ENCODE measurements around the gene POU2AF2. TPM values are rescaled to one million over a fixed set of nuclear protein-coding genes. Genes with fewer than 3 reads are reported as not detected.
"Not testable (repeated sequence)": the region's sequence is repeated elsewhere in the genome, so short reads cannot be mapped to it uniquely, and the experiment has no call there.

The POU2AF2 gene
- total and polyA plus RNA-seq, 5 donors from 2014 or later, result not detected

DNA sequence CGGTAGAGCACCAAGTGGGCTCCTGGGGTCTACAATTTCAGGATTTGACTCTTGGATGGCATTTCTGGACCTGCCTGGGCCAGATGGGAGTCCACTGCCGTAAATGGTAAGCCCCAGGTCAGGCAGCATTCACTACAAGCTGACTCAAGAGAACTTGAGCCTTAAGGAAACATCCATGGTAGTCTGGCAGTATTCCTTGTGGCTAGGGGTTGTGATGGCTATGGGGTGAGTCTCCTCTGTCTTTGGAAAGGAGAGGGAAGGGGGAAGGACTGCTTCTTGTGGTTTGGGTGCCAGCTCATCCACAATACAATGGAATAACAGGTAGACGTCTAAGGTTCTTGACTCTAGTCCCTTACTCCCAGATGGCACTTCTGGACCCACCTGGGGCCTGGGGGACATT lies 32.3 kb upstream of the POU2AF2 start:
- no peak overlapping the region for H3K4me3 Mint-ChIP-seq
- Histone ChIP-seq H3K9me3 (ENCODE audit: control insufficient read depth in 2 of 2, low read length in 2 of 2) (no peaks in the 10 kb centered on the region), H3K27me3 (ENCODE audit: control insufficient read depth, insufficient read depth, low read length) (no peaks in the 10 kb centered on the region), H3K36me3 (ENCODE audit: control insufficient read depth, insufficient read depth, low read length) (no peaks in the 10 kb centered on the region), H3K27ac (ENCODE audit: insufficient read depth, low read length, poor library complexity, severe bottlenecking) (no peak overlapping the region), H3K4me3 (ENCODE audit: low read depth, low read length) (no peak overlapping the region), H3K4me1 (ENCODE audit: control insufficient read depth, insufficient read depth, low read length, poor library complexity, severe bottlenecking) (no peaks in the 10 kb centered on the region)
- no peaks in the 10 kb centered on the region for H3K9me3 Mint-ChIP-seq
- H3K4me1 Mint-ChIP-seq, result no peaks in the 10 kb centered on the region
- no peak overlapping the region for H3K27ac Mint-ChIP-seq
- H3K27me3 Mint-ChIP-seq, result peaks cover 28% of the 10 kb centered on the region
- ATAC-seq (ENCODE audit: low read depth in 2 of 2) (no peak), DNase-seq (no peak)
- no peaks in the 10 kb centered on the region for H3K36me3 Mint-ChIP-seq

GRCh38 chr11:111220721-111221120 lies 24.8 kb upstream of the POU2AF2 start:
- Mint-ChIP-seq H3K4me3 (no peak overlapping the region), H3K27me3 (peaks cover 56% of the 10 kb centered on the region), H3K36me3 (no peaks in the 10 kb centered on the region), H3K4me1 (peaks cover 0 to 12% (median 9%) of the 10 kb centered on the region in 4 donors), H3K9me3 (peaks cover 0 to 5% (median 0%) of the 10 kb centered on the region in 7 donors), H3K27ac (no peak overlapping the region)
- H3K4me1 ChIP-seq (ENCODE audit: control insufficient read depth, insufficient read depth, low read length, poor library complexity, severe bottlenecking), result no peaks in the 10 kb centered on the region
- no peak for DNase-seq
- H3K9me3 ChIP-seq (ENCODE audit: control insufficient read depth in 2 of 2, low read length in 2 of 2), result no peaks in the 10 kb centered on the region
- no peaks in the 10 kb centered on the region for H3K36me3 ChIP-seq (ENCODE audit: control insufficient read depth, insufficient read depth, low read length)
- no peak overlapping the region for H3K27ac ChIP-seq (ENCODE audit: insufficient read depth, low read length, poor library complexity, severe bottlenecking)
- ATAC-seq (ENCODE audit: low read depth in 2 of 2), result no peak
- peaks cover 4% of the 10 kb centered on the region for H3K27me3 ChIP-seq (ENCODE audit: control insufficient read depth, insufficient read depth, low read length)
- H3K4me3 ChIP-seq (ENCODE audit: low read depth, low read length), result no peak overlapping the region

GRCh38 chr11:111221208-111221607 lies 24.3 kb upstream of the POU2AF2 start:
- peaks cover 0 to 12% (median 9%) of the 10 kb centered on the region in 4 donors for H3K4me1 Mint-ChIP-seq
- H3K27me3 Mint-ChIP-seq, result peaks cover 56% of the 10 kb centered on the region
- ATAC-seq (ENCODE audit: low read depth in 2 of 2) (no peak), DNase-seq (no peak)
- H3K27ac Mint-ChIP-seq, result no peak overlapping the region
- no peak overlapping the region for H3K4me3 Mint-ChIP-seq
- peaks cover 4% of the 10 kb centered on the region for H3K27me3 ChIP-seq (ENCODE audit: control insufficient read depth, insufficient read depth, low read length)
- no peak overlapping the region for H3K27ac ChIP-seq (ENCODE audit: insufficient read depth, low read length, poor library complexity, severe bottlenecking)
- H3K9me3 Mint-ChIP-seq, result peaks cover 0 to 5% (median 0%) of the 10 kb centered on the region in 7 donors
- no peaks in the 10 kb centered on the region for H3K36me3 ChIP-seq (ENCODE audit: control insufficient read depth, insufficient read depth, low read length)
- no peaks in the 10 kb centered on the region for H3K4me1 ChIP-seq (ENCODE audit: control insufficient read depth, insufficient read depth, low read length, poor library complexity, severe bottlenecking)
- no peaks in the 10 kb centered on the region for H3K36me3 Mint-ChIP-seq
- no peaks in the 10 kb centered on the region for H3K9me3 ChIP-seq (ENCODE audit: control insufficient read depth in 2 of 2, low read length in 2 of 2)
- H3K4me3 ChIP-seq (ENCODE audit: low read depth, low read length), result no peak overlapping the region

GRCh38 chr11:111221936-111222335 lies 23.6 kb upstream of the POU2AF2 start:
- H3K9me3 Mint-ChIP-seq; H3K4me3 ChIP-seq (ENCODE audit: low read depth, low read length); H3K27me3 ChIP-seq (ENCODE audit: control insufficient read depth, insufficient read depth, low read length); H3K4me1 ChIP-seq (ENCODE audit: control insufficient read depth, insufficient read depth, low read length, poor library complexity, severe bottlenecking); H3K4me3 Mint-ChIP-seq; H3K27ac ChIP-seq (ENCODE audit: insufficient read depth, low read length, poor library complexity, severe bottlenecking); ATAC-seq (ENCODE audit: low read depth in 2 of 2); H3K9me3 ChIP-seq (ENCODE audit: control insufficient read depth in 2 of 2, low read length in 2 of 2); H3K36me3 ChIP-seq (ENCODE audit: control insufficient read depth, insufficient read depth, low read length); H3K27ac Mint-ChIP-seq; DNase-seq; H3K36me3 Mint-ChIP-seq: not testable (repeated sequence)
- peaks cover 56% of the 10 kb centered on the region for H3K27me3 Mint-ChIP-seq
- peaks cover 0 to 12% (median 9%) of the 10 kb centered on the region in 4 donors for H3K4me1 Mint-ChIP-seq

GRCh38 chr11:111222821-111223455 lies 22.6 kb upstream of the POU2AF2 start:
- not testable (repeated sequence) for H3K36me3 ChIP-seq (ENCODE audit: control insufficient read depth, insufficient read depth, low read length); H3K27ac Mint-ChIP-seq; H3K9me3 ChIP-seq (ENCODE audit: control insufficient read depth in 2 of 2, low read length in 2 of 2); H3K27ac ChIP-seq (ENCODE audit: insufficient read depth, low read length, poor library complexity, severe bottlenecking); H3K9me3 Mint-ChIP-seq; H3K27me3 ChIP-seq (ENCODE audit: control insufficient read depth, insufficient read depth, low read length); ATAC-seq (ENCODE audit: low read depth in 2 of 2); H3K4me1 ChIP-seq (ENCODE audit: control insufficient read depth, insufficient read depth, low read length, poor library complexity, severe bottlenecking); H3K36me3 Mint-ChIP-seq
- DNase-seq, result peak in 2 of 3 donors; percentile 16 to 38
- peak overlapping the region; percentile 16 for H3K4me3 ChIP-seq (ENCODE audit: low read depth, low read length)
- Mint-ChIP-seq H3K27me3 (peaks cover 48% of the 10 kb centered on the region), H3K4me1 (peaks cover 0 to 12% (median 9%) of the 10 kb centered on the region in 4 donors), H3K4me3 (peak overlapping the region; percentile 36 to 86 (median 76))

DNA sequence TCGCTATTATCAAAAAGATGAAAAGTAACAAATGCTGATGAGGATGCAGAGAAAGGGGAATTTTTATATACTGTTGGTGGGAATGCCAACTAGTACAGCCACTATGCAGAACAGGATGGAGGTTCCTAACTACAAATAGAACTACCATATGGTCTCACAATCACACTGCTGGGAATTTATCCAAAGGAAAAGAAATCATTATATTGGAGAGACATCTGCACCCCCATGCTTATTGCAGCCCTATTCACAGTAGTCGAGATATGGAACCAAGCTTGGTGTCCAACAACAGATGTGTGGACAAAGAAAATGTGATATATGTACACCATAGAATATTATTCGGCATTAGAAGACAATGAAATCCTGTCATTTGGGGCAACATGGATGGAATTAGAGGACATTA lies 19.6 kb upstream of the POU2AF2 start:
- Histone ChIP-seq H3K27me3 (ENCODE audit: control insufficient read depth, insufficient read depth, low read length) (peaks cover 4% of the 10 kb centered on the region), H3K4me3 (ENCODE audit: low read depth, low read length) (no peak overlapping the region), H3K9me3 (ENCODE audit: control insufficient read depth in 2 of 2, low read length in 2 of 2) (no peaks in the 10 kb centered on the region), H3K4me1 (ENCODE audit: control insufficient read depth, insufficient read depth, low read length, poor library complexity, severe bottlenecking) (peaks cover 3% of the 10 kb centered on the region), H3K36me3 (ENCODE audit: control insufficient read depth, insufficient read depth, low read length) (no peaks in the 10 kb centered on the region), H3K27ac (ENCODE audit: insufficient read depth, low read length, poor library complexity, severe bottlenecking) (no peak overlapping the region)
- no peaks in the 10 kb centered on the region for H3K36me3 Mint-ChIP-seq
- no peak for ATAC-seq (ENCODE audit: low read depth in 2 of 2)
- no peak overlapping the region for H3K4me3 Mint-ChIP-seq
- peaks cover 0 to 5% (median 0%) of the 10 kb centered on the region in 7 donors for H3K9me3 Mint-ChIP-seq
- no peak for DNase-seq
- peaks cover 37% of the 10 kb centered on the region for H3K27me3 Mint-ChIP-seq
- H3K4me1 Mint-ChIP-seq, result peaks cover 4 to 28% (median 17%) of the 10 kb centered on the region in 4 donors
- H3K27ac Mint-ChIP-seq, result no peak overlapping the region

- H3K27me3 ChIP-seq (ENCODE audit: control insufficient read depth, insufficient read depth, low read length), result peaks cover 8% of the 10 kb centered on the region
- H3K9me3 ChIP-seq (ENCODE audit: control insufficient read depth in 2 of 2, low read length in 2 of 2), result no peaks in the 10 kb centered on the region
- Mint-ChIP-seq H3K36me3 (no peaks in the 10 kb centered on the region), H3K27me3 (peaks cover 38% of the 10 kb centered on the region), H3K4me1 (peaks cover 3 to 21% (median 9%) of the 10 kb centered on the region in 4 donors), H3K9me3 (peaks cover 0 to 3% (median 0%) of the 10 kb centered on the region in 7 donors), H3K27ac (peak overlapping the region in 1 of 3 donors; percentile 43), H3K4me3 (peak overlapping the region in 2 of 4 donors; percentile 10 to 86)
- H3K4me3 ChIP-seq (ENCODE audit: low read depth, low read length), result no peak overlapping the region
- DNase-seq, result peak in 1 of 3 donors; percentile 15
- peaks cover 3% of the 10 kb centered on the region for H3K4me1 ChIP-seq (ENCODE audit: control insufficient read depth, insufficient read depth, low read length, poor library complexity, severe bottlenecking)
- no peak for ATAC-seq (ENCODE audit: low read depth in 2 of 2)
- no peaks in the 10 kb centered on the region for H3K36me3 ChIP-seq (ENCODE audit: control insufficient read depth, insufficient read depth, low read length)
- H3K27ac ChIP-seq (ENCODE audit: insufficient read depth, low read length, poor library complexity, severe bottlenecking), result no peak overlapping the region
Measured at GRCh38 chr11:111229604-111230003, 15.9 kb upstream of the POU2AF2 start.

DNA sequence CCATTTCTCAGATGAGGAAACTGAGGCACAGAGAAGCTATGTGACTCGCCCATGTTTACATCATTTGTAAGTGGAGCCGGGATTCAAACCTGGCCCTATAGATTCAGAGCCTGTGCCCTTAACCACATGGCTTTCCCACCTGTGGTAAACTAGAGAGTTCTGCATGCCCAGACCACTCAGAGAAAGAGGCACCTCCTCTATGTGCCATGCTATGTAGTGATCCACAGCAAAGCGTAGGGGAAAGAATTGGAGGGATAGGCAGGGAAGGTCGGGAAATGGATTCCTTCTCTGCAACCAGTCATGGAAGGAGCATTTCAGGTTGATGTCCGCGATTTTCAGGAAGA lies 15.4 kb upstream of the POU2AF2 start:
- H3K4me3 Mint-ChIP-seq, result peak overlapping the region; percentile 7 to 78 (median 38)
- ATAC-seq (ENCODE audit: low read depth in 2 of 2), result no peak
- Histone ChIP-seq H3K36me3 (ENCODE audit: control insufficient read depth, insufficient read depth, low read length) (no peaks in the 10 kb centered on the region), H3K27me3 (ENCODE audit: control insufficient read depth, insufficient read depth, low read length) (peaks cover 8% of the 10 kb centered on the region), H3K27ac (ENCODE audit: insufficient read depth, low read length, poor library complexity, severe bottlenecking) (no peak overlapping the region), H3K9me3 (ENCODE audit: control insufficient read depth in 2 of 2, low read length in 2 of 2) (no peaks in the 10 kb centered on the region), H3K4me1 (ENCODE audit: control insufficient read depth, insufficient read depth, low read length, poor library complexity, severe bottlenecking) (peaks cover 3% of the 10 kb centered on the region), H3K4me3 (ENCODE audit: low read depth, low read length) (peak overlapping the region; percentile 81)
- peaks cover 0 to 3% (median 0%) of the 10 kb centered on the region in 7 donors for H3K9me3 Mint-ChIP-seq
- no peak overlapping the region for H3K27ac Mint-ChIP-seq
- no peak for DNase-seq
- H3K36me3 Mint-ChIP-seq, result no peaks in the 10 kb centered on the region
- peaks cover 42% of the 10 kb centered on the region for H3K27me3 Mint-ChIP-seq
- H3K4me1 Mint-ChIP-seq, result peaks cover 3 to 21% (median 9%) of the 10 kb centered on the region in 4 donors

All from CD4-positive, CD25-positive, alpha-beta regulatory T cell (primary cell).